A172 (cell line): ENCODE data around the gene SP100. TPM values are rescaled to one million over a fixed set of nuclear protein-coding genes. Genes with fewer than 3 reads are reported as not detected.
A peak's percentile ranks its signal among the peaks of the same experiment; 100 is the strongest.
"Not testable (repeated sequence)": the region's sequence is repeated elsewhere in the genome, so short reads cannot be mapped to it uniquely, and the experiment has no call there.

Experiments used
- DNase-seq: peaks from one replicate; pipeline ENCODE4 v3.0.0-alpha.2; 2015; ENCODE audit warnings: low spot score
- total RNA-seq: library from RNA; depleted of rRNA; stranded (reverse); fragments of >200 nt; shearing (Covaris generic); gene quantifications from 2 replicates; pipeline ENCODE4 v1.2.3, GENCODE V29; 2014; rRNA removed

Gene SP100
- total RNA-seq = 60.7 and 66.5 TPM in 2 replicates

DNA sequence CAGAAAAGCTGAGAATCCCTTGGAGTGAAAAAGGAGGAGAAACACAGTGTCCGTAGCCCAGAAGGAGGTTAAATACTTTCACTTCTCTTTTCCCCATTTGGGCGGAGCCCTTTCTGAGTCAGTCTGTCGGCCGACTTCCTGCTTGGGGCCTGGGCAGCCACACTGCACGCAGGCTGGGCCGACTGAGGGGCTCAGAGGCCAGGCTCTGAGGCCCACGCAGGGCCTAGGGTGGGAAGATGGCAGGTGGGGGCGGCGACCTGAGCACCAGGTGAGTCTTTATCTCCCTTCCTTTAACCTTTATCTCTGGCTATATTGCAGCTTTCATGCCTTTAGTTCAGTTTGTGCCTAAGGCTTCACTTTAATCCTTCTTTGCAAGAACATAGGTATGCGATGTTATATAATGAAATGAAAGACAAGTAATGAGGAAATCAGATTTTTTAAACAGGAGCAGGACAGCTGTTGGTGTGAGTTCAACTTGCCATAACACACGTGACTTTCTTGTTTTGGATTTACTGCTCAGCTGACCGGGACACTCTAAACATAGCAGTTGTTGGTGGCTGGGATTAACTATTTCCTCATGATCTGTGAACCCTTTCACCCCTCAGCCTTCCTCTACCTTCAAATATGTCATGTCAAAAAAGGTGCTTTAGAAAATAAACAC, at the start of gene SP100:
TSS of gene SP100 (plus strand) at position 141 of the 661 bp plus-strand sequence. CDS start at position 237, 96 bp downstream.
- DNase-seq = peak; percentile 81

DNA sequence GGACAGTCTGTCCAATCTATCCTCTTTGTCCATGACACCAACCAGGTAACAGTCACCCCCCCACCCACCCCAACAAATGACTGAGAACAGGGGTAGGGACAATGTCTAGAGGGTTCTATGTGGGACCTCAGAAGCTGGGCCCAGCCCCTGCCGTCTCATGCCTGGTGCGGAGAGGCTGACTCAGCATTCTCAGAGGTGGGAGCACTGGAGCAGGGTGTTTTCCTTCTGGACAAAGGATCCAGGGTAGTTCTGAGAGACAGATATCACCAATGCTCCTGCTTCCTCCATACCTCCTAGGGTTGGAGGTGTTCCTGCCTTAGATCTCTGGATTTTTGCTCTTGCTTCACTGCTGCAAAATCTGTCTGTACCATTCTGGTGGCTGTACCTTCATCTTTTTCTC, 33.9 kb upstream of the SP100 start:
- no peak for DNase-seq

GRCh38 chr2:230383453-230383852, 32.5 kb upstream of the SP100 start:
- DNase-seq = no peak

- no peak for DNase-seq
Measured at GRCh38 chr2:230384986-230385385, 31.0 kb upstream of the SP100 start.

- no peak for DNase-seq
Measured at GRCh38 chr2:230394301-230394700, 21.7 kb upstream of the SP100 start.

- not testable (repeated sequence) for DNase-seq
Measured at GRCh38 chr2:230398698-230399097, 17.3 kb upstream of the SP100 start.

DNA sequence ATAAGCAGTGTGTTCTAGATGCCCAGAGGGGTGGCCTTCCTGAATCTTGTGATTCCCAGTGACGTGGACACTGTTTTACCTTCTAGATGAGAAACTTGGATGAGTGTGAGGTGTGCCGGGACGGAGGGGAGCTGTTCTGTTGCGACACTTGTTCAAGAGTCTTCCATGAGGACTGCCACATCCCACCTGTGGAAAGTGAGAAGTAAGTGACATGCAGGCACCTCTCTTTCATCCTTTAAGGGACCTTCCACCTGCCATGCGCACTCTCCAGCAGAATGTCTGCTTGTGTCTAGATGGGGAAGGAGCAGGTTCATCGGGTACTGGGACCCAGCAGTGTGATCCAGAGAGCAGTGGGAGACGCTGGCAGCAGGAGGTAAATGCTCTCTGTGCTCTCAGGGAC, 16.0 kb upstream of the SP100 start:
- no peak for DNase-seq

DNA sequence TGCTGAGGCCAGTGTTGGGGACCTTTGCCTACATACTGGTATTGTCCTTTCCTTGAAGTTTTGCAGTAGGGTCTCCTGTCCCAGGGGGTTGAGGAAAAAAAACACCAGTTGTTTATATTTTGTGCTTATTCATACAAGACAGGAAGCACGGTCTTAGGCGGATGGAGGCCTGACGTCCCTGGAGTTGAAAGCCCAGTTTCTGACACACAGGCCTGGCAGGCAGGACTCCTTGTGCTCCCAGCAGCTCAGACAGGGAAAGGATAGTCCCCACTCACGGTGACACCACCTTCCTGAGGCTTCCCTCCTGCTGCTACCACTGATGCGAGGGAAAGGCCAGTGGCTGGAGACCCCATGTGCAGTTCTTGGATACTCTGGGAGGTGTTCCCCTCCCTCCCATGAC, 15.5 kb upstream of the SP100 start:
- no peak for DNase-seq

DNA sequence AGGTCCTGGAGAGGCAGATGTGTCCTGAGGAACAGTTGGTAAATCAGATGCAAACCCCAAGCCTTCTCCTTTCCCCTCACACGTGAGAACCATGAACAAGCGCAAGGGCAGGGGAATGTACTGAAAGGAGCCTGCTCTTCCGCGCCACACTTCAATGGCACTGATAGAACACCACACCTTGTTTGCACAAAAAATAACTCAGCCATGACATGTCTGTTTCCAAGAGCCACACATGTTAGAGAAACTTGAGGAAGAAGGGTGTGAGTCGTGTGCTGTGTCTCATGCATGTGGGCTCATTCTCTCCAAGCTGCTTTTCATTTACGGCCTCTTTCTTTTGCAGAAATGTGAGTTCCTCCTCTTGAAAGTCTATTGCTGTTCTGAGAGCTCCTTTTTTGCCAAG, 15.0 kb upstream of the SP100 start:
- DNase-seq = not testable (repeated sequence)

- no peak for DNase-seq
Measured at GRCh38 chr2:230403746-230404145, 12.3 kb upstream of the SP100 start.

GRCh38 chr2:230405824-230406223, 10.2 kb upstream of the SP100 start:
- DNase-seq = no peak

GRCh38 chr2:230408244-230408842, 7.7 kb upstream of the SP100 start:
- peak; percentile 70 for DNase-seq

DNA sequence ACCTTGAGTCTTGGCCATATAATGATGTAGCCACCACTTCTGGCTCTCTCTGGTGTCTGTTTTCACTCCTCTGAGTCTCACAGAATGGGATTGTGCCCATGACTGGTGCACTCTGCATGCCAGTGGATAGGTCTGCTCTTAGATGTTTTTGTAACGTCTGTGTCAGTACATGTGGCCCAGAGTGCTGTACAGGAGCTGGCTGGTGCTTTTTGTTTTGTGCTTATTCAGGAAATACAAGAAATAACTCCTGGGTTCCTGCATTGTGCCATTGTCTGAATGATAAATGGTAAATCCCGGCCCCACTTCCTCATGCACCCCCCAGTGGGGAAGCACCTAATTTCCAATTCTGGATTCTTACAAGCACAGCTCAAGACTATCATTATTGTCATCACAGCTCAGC, 6.7 kb upstream of the SP100 start:
- DNase-seq = not testable (repeated sequence)

DNA sequence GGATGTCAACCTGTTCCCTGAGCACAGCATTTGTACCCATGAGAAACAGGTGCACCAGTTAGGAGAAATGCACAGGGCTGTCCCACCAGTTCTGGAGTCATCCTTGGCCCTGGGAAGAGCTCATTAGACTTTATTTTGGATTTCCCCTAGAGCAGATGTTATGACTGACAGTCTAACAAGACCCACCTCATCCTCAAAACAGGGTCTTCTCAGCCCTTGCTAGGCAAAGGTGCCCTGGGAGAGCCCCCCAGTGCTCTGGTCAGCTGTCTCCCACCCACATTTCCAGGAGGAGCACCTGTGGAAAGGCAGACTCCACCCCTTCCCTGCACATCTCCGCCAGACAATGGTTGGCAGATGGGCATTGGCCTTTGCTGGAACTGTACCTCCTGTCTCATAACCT, 5.7 kb upstream of the SP100 start:
- no peak for DNase-seq

- no peak for DNase-seq
Measured at GRCh38 chr2:230410861-230411569, 5.0 kb upstream of the SP100 start.

DNA sequence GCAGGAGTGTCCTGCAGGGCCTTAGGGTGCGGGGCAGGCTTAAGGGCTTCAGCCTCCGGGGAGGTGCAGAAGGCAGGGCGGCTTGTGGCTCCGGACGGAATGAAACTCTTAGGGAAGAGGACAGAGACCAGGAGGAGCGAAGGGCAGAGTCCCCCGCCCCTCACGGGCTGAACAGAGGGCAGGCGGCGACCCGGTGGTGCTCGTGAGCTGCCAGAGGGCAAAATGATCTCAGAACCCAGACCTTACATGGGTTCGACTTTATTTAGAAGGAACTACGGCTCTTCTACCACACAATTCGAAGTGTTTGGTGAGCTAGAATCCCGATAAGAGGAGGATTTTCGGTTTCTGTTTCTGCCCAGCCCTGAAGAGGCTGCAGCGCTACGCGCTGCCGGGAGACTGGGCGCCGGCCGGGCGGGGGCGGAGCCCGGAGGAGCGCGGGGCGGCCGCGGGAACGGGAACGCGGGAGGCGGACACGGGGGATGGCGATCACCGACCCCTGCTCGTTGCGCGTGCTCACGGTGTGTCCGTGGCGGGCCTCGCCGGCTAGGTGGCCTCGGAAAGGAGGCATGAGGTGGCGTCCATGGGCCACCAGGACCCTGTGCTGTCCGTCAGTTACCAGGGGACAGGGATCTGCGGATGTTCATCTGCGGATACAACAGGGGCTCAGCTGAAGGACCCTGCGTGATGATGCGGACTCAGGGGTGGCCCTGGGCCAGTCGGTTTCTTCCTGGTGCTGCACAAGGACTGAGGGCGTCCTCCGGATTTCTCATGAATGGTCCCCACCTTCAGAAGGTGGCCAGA, 4.2 kb upstream of the SP100 start:
- peak; percentile 51 for DNase-seq

- no peak for DNase-seq
Measured at GRCh38 chr2:230412371-230412711, 3.7 kb upstream of the SP100 start.

DNA sequence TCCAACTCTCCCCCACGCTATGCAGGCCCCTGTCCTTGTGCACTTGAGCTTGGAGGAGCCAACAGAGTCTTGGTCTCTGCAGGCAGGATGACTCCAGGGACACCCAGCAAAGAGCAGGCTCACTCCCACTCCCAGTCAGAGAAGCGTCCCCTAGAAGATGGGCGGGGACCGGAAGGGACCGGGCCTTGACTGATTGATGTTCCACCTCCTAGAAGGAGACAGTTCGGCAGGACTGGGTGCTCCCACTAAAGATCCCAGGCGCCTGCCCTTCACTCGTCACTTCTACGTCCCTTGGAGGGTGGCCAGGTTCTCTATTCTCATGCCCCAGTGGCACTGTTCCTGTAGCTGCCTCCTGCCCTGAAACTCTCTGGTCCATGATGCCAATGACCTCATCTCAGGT, 3.2 kb upstream of the SP100 start:
- DNase-seq = no peak

DNA sequence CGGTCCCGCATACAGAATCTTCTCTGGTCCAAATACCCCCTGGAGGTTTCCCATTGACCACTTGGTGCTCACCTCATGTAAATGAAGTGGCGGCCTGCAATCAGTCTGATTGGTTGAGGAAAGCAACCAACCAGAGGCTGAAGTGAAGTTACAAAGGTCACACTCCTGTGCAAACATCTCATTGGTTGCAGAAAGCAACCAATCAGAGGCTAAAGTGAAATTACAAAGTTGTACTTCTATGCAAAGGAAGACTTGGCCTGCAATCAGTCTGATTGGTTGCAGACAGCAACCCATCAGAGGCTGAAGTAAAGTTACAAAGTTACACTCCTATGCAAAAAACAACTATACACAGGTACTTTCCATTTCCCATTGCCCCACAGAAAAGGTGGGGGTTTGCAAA, 2.5 kb upstream of the SP100 start:
- no peak for DNase-seq

DNA sequence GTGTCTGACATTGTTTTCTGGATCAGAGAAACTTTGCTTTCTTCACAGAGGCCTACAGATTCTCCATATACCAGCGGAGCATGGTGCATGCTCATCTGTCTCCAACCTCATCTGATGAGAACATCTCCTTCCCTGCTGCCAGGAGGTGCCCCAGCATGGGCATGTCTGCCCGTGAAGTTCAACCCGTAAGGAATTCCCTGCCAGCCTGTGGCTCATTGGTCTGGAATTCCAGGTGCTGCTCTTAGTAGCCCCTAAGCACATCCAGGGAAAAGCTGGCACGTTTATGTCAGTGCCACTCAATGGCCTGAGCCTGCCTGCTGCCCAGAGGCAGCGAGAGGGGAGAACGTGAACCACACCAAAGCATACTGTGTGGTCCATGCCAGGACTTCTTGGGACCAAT, 1.7 kb upstream of the SP100 start:
- DNase-seq = no peak

GRCh38 chr2:230417436-230417835, 1.4 kb downstream of the SP100 start:
- DNase-seq = no peak

DNA sequence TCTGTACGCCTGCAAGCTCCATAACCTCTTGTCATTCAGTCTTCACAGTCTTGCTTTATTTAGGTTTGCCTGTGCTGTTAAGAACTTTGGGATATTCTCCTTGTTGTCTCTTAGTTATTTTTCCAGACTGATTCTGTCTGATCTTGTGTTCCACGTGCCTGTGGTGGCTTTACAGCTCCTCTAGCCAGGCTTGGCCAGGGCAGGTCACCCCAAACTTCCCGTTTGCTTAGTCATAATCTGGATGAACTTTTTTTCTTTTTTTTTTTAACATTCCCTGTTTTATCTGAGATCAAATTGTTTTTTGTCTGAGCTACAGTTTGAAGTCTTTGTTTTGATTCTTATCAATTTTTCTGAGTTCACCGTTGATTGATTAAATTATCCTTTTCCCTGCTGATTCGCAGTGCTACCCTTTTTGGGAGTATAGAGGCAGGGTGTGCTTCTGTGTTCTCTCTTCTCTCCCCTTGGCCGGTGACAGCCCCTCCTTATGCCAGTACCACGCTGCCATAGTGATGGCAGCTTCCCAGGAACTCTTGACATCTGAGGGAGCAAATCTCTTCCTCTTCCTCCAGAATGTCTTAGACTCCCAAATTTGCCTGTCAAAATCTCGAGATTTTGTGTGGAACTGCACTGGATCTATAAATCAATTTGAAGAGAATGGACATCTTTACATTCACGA, 2.5 kb downstream of the SP100 start:
- DNase-seq = peak; percentile 48
